Measurements from ENCODE around the gene MYBPC1. TPM values are rescaled to one million over a fixed set of nuclear protein-coding genes. Genes with fewer than 3 reads are reported as not detected.
A peak's percentile ranks its signal among the peaks of the same experiment; 100 is the strongest.

Gene MYBPC1
- total RNA-seq, 2 donors from 2014 or later: 171 to 302 TPM

DNA sequence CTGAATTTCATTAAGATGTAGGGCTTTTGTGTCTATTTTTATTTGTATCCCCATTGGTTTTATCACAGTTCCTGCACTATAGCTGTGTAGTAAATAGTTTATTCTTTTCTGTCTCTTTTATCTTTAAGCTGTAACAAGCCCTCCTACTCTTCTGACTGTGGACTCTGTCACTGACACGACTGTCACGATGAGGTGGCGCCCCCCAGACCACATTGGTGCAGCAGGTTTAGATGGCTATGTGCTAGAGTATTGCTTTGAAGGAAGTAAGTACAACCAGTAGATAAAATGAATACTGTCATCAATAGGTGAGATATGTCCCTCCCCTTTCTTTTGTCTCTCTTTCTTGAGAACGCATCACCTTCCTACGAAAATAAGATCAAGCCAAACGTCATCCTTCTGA, 68.5 kb downstream of the MYBPC1 start:
- intact Hi-C loops (cut with DNase I): no loop called here
- DNase-seq (ENCODE audit: low spot score): no peak
- Histone ChIP-seq H3K36me3 (no peaks in the 10 kb centered on the region), H3K9me3 (no peaks in the 10 kb centered on the region), H3K4me3 (no peak overlapping the region), H3K27me3 (replicated peaks; ENCODE audit: insufficient read depth) (no peaks in the 10 kb centered on the region), H3K4me1 (replicated peaks) (no peaks in the 10 kb centered on the region), H3K27ac (no peak overlapping the region)
- 74% methylated on average over 6 of the region's 6 CpGs for WGBS
- TF ChIP-seq POLR2A (IDR thresholded peaks at IDR 0.05): no peak
- no peak for TF ChIP-seq POLR2AphosphoS5 (IDR thresholded peaks at IDR 0.05)
- TF ChIP-seq, protein P1, sequence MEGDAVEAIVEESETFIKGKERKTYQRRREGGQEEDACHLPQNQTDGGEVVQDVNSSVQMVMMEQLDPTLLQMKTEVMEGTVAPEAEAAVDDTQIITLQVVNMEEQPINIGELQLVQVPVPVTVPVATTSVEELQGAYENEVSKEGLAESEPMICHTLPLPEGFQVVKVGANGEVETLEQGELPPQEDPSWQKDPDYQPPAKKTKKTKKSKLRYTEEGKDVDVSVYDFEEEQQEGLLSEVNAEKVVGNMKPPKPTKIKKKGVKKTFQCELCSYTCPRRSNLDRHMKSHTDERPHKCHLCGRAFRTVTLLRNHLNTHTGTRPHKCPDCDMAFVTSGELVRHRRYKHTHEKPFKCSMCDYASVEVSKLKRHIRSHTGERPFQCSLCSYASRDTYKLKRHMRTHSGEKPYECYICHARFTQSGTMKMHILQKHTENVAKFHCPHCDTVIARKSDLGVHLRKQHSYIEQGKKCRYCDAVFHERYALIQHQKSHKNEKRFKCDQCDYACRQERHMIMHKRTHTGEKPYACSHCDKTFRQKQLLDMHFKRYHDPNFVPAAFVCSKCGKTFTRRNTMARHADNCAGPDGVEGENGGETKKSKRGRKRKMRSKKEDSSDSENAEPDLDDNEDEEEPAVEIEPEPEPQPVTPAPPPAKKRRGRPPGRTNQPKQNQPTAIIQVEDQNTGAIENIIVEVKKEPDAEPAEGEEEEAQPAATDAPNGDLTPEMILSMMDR (IDR thresholded peaks at IDR 0.05): no peak

DNA sequence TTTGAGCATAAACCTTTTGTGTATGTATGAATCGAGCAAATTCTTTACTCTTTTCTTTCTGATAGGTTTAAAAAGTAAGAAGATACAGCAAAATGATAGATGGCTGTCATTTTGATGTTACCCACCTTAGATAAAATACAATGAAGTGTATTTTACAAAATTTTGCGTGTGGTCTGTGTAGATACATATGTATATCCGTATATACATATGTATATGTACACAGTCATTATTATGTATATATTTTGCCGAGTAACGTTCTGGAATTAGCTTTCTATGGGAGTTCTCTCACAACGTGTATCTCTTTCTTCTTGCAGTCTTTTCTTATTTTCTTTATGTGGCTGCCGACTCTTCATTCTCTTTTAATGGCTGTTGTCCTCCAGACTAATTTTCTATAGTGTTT, 70.2 kb downstream of the MYBPC1 start:
- H3K27ac ChIP-seq: no peak overlapping the region
- intact Hi-C loops (cut with DNase I): no loop called here
- no peak overlapping the region for H3K4me3 ChIP-seq
- H3K9me3 ChIP-seq: no peaks in the 10 kb centered on the region
- no peaks in the 10 kb centered on the region for H3K4me1 ChIP-seq (replicated peaks)
- H3K27me3 ChIP-seq (replicated peaks; ENCODE audit: insufficient read depth): no peaks in the 10 kb centered on the region
- no peak for DNase-seq (ENCODE audit: low spot score)
- TF ChIP-seq POLR2A (IDR thresholded peaks at IDR 0.05) (no peak), POLR2AphosphoS5 (IDR thresholded peaks at IDR 0.05) (no peak)
- TF ChIP-seq, protein P1 (IDR thresholded peaks at IDR 0.05): no peak
- no peaks in the 10 kb centered on the region for H3K36me3 ChIP-seq
- 74% methylated on average over 7 of the region's 7 CpGs for WGBS

DNA sequence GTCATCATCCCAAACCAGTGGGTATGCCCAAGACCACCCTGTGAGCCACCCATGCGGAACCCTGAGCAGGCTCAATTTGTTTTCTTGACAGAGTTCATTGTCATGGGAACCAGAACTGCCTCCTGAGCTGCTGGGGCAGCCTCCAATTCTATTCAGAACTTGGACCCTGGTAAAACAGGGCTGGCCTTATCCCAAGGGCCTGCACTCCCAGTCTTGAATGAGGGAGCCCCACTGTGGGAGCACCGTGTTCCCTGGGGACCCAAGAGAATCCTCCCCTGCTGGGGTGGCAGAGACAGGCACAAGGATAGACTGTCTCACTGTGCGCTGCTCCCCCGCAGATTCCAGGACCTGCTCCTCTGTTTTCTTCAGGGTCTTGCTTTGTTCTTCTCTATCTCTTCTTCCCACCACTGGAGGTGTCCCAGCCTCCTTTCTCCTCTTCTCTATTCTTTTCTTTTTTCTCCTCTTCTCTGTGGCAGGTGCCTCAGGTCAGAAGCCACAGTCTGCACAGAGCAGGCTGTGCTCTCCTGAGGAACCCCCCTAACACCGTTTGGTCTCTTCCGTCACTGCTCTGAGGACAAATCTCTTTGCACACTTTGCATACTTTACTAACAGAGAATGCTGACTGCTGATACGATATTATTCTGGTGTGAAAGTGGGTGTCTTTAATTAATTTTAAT, 71.4 kb downstream of the MYBPC1 start:
- 81% methylated on average over 7 of the region's 7 CpGs for WGBS
- H3K27ac ChIP-seq: no peak overlapping the region
- no peaks in the 10 kb centered on the region for H3K27me3 ChIP-seq (replicated peaks; ENCODE audit: insufficient read depth)
- H3K4me3 ChIP-seq: no peak overlapping the region
- H3K9me3 ChIP-seq: no peaks in the 10 kb centered on the region
- intact Hi-C loops (cut with DNase I): no loop called here
- TF ChIP-seq POLR2A (IDR thresholded peaks at IDR 0.05) (no peak), POLR2AphosphoS5 (IDR thresholded peaks at IDR 0.05) (no peak)
- TF ChIP-seq, protein P1 (IDR thresholded peaks at IDR 0.05): no peak
- no peaks in the 10 kb centered on the region for H3K36me3 ChIP-seq
- no peak for DNase-seq (ENCODE audit: low spot score)
- no peaks in the 10 kb centered on the region for H3K4me1 ChIP-seq (replicated peaks)

DNA sequence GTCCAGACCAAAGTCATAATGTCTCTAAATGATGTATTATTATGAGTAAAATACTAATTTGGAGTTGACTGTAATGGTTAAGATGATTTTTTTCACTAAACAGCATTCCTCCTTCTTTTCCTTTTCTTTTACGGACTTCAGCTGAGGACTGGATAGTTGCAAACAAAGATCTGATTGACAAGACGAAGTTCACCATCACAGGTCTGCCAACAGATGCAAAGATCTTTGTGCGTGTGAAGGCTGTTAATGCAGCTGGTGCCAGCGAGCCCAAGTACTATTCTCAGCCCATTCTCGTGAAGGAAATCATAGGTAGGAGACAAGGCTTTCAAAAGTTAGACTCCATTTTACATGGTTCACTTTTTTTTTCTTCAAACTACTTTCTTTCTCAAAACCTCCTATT, 72.8 kb downstream of the MYBPC1 start:
- DNase-seq (ENCODE audit: low spot score): no peak
- Histone ChIP-seq H3K36me3 (no peaks in the 10 kb centered on the region), H3K27me3 (replicated peaks; ENCODE audit: insufficient read depth) (no peaks in the 10 kb centered on the region), H3K9me3 (no peaks in the 10 kb centered on the region), H3K27ac (no peak overlapping the region), H3K4me3 (no peak overlapping the region), H3K4me1 (replicated peaks) (no peaks in the 10 kb centered on the region)
- WGBS: 59% methylated on average over 5 of the region's 5 CpGs
- TF ChIP-seq, protein P1 (IDR thresholded peaks at IDR 0.05): no peak
- TF ChIP-seq POLR2A (IDR thresholded peaks at IDR 0.05) (no peak), POLR2AphosphoS5 (IDR thresholded peaks at IDR 0.05) (no peak)
- intact Hi-C loops (cut with DNase I): no loop called here

DNA sequence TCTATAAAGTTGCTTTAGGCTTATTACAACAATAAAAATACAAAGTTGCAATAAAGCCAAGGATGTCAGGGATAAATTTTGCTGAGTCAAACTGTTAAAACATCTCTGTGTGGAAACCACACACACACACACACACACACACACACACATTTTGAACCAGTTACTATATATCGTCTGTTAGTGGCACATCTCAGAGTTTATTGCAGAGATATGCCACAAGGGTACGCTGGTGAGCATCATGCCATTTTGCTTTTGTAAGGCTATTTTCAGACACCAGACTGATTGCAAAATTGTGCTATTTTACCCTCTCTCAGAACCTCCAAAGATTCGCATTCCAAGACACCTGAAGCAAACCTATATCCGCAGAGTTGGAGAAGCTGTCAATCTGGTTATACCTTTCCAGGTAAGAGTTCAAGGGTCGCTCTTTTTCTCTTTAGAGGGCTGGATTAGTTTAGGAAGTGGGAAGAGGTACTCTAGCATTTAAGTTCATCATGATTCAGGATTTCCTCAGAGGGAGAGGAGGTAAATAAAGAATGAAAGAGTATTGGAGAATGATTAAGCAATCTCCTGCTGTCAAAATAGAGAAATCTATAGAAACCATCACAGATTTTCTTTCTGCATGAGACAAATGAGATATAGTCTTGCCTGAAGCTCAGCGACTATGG, 75.4 kb downstream of the MYBPC1 start:
- Histone ChIP-seq H3K4me1 (replicated peaks) (no peaks in the 10 kb centered on the region), H3K27me3 (replicated peaks; ENCODE audit: insufficient read depth) (no peaks in the 10 kb centered on the region), H3K27ac (no peak overlapping the region), H3K9me3 (no peaks in the 10 kb centered on the region), H3K36me3 (no peaks in the 10 kb centered on the region), H3K4me3 (no peak overlapping the region)
- DNase-seq (ENCODE audit: low spot score): no peak
- 68% methylated on average over 6 of the region's 6 CpGs for WGBS
- TF ChIP-seq, protein P1 (IDR thresholded peaks at IDR 0.05): peak in 2 of 4 experiments; percentile 32 to 44
- TF ChIP-seq POLR2AphosphoS5 (IDR thresholded peaks at IDR 0.05) (no peak), POLR2A (IDR thresholded peaks at IDR 0.05) (no peak)
- intact Hi-C loops (cut with DNase I): no loop called here

Data from prostate gland (tissue), 2 donors.